AG04449 (cell line): ENCODE data around the gene PLLP.
"Not testable (repeated sequence)": the region's sequence is repeated elsewhere in the genome, so short reads cannot be mapped to it uniquely, and the experiment has no call there.

ENCODE experiments used
- CTCF ChIA-PET: fragments of 350-600 bp; formaldehyde crosslinking; extraction: SDS; loops from one replicate; lab custom pipeline; 2021; ENCODE audit warnings: antibody characterized with exemption; lab: Yijun Ruan, JAX
- POLR2A ChIA-PET: fragments of 400-600, 350-600 bp; formaldehyde crosslinking; extraction: SDS; loops from one replicate; lab custom pipeline; 2020; ENCODE audit warnings: antibody characterized with exemption, inconsistent platforms; lab: Yijun Ruan, JAX
- DNase-seq: peaks from one replicate; pipeline ENCODE4 v3.0.0-alpha.2; 2010; ENCODE audit warnings: low read depth, low spot score
- H3K4me3 ChIP-seq: 2 replicates; pipeline ENCODE4 v1.5.1; 2011; ENCODE audit warnings: low read depth, mild to moderate bottlenecking, control low read depth, low read length
- TF ChIP-seq, protein P1 (sequence below): IDR thresholded peaks from one replicate; pipeline ENCODE4 v1.5.1; 2011; ENCODE audit warnings: mild to moderate bottlenecking, moderate library complexity, low read length, control low read depth, inconsistent platforms; ENCODE audit not compliant: insufficient read depth; ENCODE audit errors: missing control alignments

Gene PLLP

GRCh38 chr16:57271063-57271345 lies 13.5 kb downstream of the PLLP start:
- H3K4me3 ChIP-seq, result no peak overlapping the region
- ChIA-PET POLR2A (no interaction called here), CTCF (no interaction called here)
- DNase-seq, result no peak
- TF ChIP-seq, protein P1, sequence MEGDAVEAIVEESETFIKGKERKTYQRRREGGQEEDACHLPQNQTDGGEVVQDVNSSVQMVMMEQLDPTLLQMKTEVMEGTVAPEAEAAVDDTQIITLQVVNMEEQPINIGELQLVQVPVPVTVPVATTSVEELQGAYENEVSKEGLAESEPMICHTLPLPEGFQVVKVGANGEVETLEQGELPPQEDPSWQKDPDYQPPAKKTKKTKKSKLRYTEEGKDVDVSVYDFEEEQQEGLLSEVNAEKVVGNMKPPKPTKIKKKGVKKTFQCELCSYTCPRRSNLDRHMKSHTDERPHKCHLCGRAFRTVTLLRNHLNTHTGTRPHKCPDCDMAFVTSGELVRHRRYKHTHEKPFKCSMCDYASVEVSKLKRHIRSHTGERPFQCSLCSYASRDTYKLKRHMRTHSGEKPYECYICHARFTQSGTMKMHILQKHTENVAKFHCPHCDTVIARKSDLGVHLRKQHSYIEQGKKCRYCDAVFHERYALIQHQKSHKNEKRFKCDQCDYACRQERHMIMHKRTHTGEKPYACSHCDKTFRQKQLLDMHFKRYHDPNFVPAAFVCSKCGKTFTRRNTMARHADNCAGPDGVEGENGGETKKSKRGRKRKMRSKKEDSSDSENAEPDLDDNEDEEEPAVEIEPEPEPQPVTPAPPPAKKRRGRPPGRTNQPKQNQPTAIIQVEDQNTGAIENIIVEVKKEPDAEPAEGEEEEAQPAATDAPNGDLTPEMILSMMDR, result no peak

DNA sequence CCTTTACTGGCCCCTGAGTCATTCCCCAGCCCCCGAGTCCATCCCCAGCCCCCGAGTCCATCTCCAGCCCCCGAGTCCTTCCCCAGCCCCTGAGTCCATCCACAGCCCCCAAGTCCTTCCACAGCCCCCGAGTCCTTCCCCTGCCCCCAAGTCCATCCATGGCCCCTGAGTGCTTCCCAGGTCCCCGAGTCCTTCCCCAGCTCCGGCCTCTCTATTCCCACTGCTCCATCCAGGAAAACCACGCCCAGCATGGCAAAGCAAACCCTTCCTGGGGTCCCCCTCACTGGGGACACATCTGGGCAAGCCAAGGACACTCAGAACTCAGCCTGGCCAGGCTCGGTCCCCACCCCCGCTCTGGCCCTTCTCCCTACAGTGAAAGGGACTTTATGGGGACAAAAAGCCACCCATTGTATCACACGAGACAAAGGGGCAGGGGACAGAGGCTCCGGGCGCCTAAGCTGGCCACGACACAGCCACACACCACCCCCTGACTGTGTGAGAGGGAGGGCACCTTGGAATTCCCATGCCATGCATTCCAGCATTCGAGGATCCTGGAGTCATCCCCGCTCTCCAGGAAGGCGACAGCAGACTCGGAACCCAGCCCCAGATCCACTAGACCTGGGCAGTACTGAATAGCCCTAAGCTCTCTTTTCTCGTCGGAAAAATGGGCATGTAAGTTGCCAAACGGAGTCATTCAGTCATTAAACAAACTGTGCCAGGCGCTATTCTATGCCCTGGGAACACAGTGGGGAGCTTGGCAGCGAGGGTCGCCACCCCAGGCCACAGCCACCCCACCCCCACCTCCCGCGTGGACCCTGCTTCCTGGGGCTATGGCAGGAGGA lies 14.0 kb downstream of the PLLP start:
- no peak overlapping the region for H3K4me3 ChIP-seq
- CTCF ChIA-PET, result no interaction called here
- DNase-seq, result no peak
- TF ChIP-seq, protein P1, result no peak
- POLR2A ChIA-PET, result interaction anchor here (0.6 kb wide), 1 partner anchor 24 kb away, joined by 6 read pairs; no protein-coding TSS in a partner anchor

DNA sequence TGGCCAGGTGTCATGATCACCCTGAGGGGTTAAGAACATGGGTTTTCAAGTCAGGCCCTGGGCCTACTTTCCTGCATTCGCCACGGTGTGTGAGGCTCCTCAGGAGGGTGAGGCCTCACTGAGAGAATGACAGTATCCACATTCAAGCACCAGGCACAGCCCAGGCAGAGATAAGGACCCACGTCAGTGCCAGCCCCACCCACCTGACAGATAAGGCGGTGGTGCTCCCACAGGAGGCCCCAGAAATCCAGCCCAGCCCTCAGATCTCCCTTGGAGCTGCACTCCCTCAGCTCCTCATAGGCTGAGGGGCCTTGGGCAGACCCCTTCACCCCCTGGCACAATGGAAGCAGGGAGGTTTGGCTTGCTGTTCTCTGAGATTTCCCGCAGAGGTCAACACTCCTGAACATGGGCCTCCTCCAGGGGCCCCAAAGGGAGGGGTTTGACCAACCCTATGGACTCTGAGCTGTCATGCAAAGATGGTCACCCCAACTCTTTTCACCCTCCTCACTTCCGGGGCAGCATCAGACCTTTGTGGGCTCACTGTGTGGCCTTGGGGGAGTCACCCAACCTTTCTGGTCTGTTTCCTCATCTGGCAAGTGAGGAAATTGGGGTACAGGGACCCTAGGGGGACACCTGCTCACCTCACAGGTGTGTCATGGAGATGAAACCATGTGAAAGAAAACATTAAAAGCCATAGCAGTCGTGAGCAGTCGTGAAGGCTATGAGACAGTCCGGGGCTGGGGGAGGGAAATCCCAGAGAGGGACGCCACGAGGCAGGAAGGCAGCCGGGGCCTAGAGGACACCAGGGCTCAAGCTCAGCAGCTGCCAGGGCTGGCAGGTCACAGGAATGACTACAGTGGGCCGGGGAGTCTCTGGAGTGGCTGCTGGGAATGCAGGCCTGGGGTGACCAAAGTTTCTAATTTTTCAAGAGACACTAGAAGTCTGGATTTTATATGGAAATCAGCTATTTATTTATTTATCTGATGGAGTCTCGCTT lies 15.4 kb downstream of the PLLP start:
- POLR2A ChIA-PET, result no interaction called here
- CTCF ChIA-PET, result no interaction called here
- no peak for DNase-seq
- H3K4me3 ChIP-seq, result no peak overlapping the region
- TF ChIP-seq, protein P1, result no peak

DNA sequence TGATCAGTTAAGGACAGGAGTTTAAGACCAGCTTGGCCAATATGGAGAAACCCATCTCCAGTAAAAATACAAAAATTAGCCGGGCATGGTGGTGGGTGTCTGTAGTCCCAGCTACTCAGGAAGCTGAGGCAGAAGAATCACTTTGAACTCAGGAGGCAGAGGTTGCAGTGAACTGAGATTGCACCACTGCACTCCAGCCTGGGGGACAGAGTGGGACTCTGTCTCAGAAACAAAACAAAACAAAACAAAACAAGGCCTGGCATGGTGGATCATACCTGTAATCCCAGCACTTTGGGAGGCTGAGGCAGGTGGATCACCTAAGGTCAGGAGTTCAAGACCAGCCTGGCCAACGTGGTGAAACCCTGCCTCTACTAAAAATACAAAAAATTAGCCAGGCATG lies 17.1 kb downstream of the PLLP start:
- DNase-seq, H3K4me3 ChIP-seq, CTCF ChIA-PET, POLR2A ChIA-PET: not testable (repeated sequence)

GRCh38 chr16:57266531-57267260 lies 17.8 kb downstream of the PLLP start:
- ChIA-PET POLR2A (no interaction called here), CTCF (no interaction called here)
- DNase-seq, result no peak
- TF ChIP-seq, protein P1, result no peak
- no peak overlapping the region for H3K4me3 ChIP-seq

DNA sequence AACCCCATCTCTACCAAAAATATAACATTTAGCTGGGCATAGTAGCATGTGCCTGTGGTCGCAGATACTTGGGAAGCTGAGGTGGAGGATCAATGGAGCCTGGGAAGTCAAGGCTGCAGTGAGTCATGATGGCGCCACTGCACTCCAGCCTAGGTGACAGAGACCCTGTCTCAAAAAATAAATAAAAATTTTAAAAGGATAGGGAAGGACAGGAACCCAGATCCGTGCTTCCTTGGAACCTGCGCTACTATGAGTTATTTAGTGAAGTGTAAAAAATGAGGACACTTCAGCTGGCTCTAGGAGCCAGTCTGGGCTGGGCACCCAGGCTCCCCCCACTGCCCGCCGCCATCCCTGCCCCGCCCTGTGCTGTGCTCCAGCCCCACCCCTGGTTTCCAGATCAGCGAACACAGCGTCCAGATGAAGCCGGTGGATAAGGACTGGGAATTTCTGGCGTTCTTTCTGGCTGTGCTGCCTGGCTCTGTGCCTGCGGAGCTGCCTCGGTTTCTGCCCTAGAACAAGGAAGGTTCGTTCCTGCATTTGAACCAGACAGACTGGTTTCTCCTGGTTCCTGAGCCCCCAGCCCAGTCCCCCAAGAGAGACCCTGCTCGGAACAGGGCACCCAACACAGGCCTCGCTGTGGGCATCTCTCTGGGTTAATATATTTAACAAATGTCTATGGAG lies 18.5 kb downstream of the PLLP start:
- DNase-seq, result no peak
- H3K4me3 ChIP-seq, result no peak overlapping the region
- CTCF ChIA-PET, result no interaction called here
- POLR2A ChIA-PET, result no interaction called here
- TF ChIP-seq, protein P1, result no peak
